NB4 (cell line): ENCODE measurements around the gene AMOTL2.

ENCODE experiments used
- DNase-seq: peaks from one replicate; pipeline ENCODE4 v3.0.0; 2010; ENCODE audit warnings: low read depth
- H3K4me3 ChIP-seq: one replicate; pipeline ENCODE4 v1.5.1; 2011; ENCODE audit warnings: mild to moderate bottlenecking, low read depth, low read length, moderate library complexity
- MYC ChIP-seq: IDR thresholded peaks from 2 replicates; pipeline ENCODE4 v1.6.1; 2011; ENCODE audit warnings: low read depth, low read length
- POLR2A ChIP-seq: IDR thresholded peaks from 2 replicates; pipeline ENCODE4 v1.6.1; 2011; ENCODE audit warnings: mild to moderate bottlenecking; ENCODE audit not compliant: insufficient read length; ENCODE audit errors: extremely low read depth
- TF ChIP-seq, protein P1 (sequence below): IDR thresholded peaks from 2 replicates; pipeline ENCODE4 v1.6.1; 2011; ENCODE audit warnings: low read depth, low read length
- TF ChIP-seq, protein P2 (sequence below): IDR thresholded peaks from one replicate; pipeline ENCODE4 v1.5.1; 2012; ENCODE audit warnings: low read depth, low read length

Gene AMOTL2

GRCh38 chr3:134328147-134328591 lies 46.1 kb downstream of the AMOTL2 start:
- no peak overlapping the region for H3K4me3 ChIP-seq
- DNase-seq = peak; percentile 75
- TF ChIP-seq MYC (no peak), POLR2A (no peak)
- TF ChIP-seq, protein P1, sequence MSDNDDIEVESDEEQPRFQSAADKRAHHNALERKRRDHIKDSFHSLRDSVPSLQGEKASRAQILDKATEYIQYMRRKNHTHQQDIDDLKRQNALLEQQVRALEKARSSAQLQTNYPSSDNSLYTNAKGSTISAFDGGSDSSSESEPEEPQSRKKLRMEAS = no peak
- TF ChIP-seq, protein P2, sequence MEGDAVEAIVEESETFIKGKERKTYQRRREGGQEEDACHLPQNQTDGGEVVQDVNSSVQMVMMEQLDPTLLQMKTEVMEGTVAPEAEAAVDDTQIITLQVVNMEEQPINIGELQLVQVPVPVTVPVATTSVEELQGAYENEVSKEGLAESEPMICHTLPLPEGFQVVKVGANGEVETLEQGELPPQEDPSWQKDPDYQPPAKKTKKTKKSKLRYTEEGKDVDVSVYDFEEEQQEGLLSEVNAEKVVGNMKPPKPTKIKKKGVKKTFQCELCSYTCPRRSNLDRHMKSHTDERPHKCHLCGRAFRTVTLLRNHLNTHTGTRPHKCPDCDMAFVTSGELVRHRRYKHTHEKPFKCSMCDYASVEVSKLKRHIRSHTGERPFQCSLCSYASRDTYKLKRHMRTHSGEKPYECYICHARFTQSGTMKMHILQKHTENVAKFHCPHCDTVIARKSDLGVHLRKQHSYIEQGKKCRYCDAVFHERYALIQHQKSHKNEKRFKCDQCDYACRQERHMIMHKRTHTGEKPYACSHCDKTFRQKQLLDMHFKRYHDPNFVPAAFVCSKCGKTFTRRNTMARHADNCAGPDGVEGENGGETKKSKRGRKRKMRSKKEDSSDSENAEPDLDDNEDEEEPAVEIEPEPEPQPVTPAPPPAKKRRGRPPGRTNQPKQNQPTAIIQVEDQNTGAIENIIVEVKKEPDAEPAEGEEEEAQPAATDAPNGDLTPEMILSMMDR = no peak

DNA sequence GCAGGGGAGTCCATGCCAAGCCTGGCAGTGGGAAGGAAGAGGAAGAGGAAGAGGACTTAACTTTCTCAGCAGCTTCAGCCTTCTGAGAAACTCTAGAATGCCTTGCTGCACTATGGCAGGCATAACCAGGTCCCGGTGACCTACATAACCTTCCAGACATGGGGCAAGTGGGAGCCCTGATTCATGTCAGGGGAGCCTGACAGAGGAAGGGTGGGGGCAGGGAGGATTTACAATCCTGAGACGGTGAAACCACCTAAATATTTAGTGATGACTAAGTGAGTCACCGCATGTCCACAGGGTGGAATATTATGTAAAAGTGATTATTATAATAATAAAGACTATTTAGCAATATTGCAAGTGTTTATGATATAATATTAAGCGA lies 46.7 kb downstream of the AMOTL2 start:
- no peak overlapping the region for H3K4me3 ChIP-seq
- TF ChIP-seq MYC (no peak), POLR2A (no peak)
- TF ChIP-seq, protein P1 = no peak
- TF ChIP-seq, protein P2 = no peak
- peak; percentile 22 for DNase-seq

DNA sequence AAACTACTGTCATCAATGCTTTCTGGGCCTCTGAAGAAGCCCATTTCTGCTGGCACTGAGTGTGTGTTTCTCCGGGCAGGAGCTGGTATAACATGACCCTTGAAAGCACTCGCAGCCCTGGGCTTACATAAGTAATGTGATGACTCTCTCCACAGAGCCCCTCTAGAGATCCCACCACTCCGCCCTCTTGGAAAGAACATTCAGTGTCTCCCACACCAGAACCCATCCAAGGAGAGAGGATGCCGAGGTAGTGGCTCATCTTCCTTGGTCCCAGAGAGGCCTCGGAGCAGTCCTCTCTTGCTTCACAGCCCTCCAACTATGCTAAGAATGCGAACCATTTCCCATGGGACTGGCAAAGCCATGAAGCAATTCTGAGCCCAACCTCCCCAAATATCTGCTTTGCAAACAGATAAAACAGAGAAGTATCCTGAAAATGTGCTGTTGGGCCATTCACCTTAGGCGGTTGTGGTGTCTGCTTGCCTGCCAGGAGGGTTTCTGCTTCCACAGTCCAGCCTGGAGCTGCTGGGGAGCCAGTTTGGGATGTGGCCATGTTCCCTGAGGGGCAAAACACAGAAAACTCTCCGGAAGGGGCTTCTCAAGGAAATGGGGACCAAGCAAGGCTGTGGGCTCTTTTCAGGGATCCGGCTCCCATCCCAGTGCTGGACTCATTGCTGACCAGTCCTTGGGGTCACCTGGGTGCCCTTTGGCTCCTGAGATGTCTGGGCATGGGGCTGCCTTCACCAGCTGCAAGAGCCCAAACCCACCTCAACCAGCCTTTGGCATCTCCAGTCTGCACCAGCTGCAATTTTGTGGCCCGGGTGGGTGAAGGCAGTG lies 47.3 kb downstream of the AMOTL2 start:
- peak; percentile 84 for DNase-seq
- TF ChIP-seq MYC = no peak
- TF ChIP-seq, protein P1 = no peak
- no peak for TF ChIP-seq POLR2A
- TF ChIP-seq, protein P2 = no peak
- no peak overlapping the region for H3K4me3 ChIP-seq

- no peak for DNase-seq
- H3K4me3 ChIP-seq = no peak overlapping the region
- TF ChIP-seq, protein P2 = no peak
- TF ChIP-seq POLR2A (no peak), MYC (no peak)
- TF ChIP-seq, protein P1 = no peak
Observed at GRCh38 chr3:134326126-134326525, 48.1 kb downstream of the AMOTL2 start.

GRCh38 chr3:134325706-134326105 lies 48.5 kb downstream of the AMOTL2 start:
- no peak for DNase-seq
- TF ChIP-seq, protein P2 = no peak
- TF ChIP-seq, protein P1 = no peak
- TF ChIP-seq MYC (no peak), POLR2A (no peak)
- no peak overlapping the region for H3K4me3 ChIP-seq
